Measurements from ENCODE around the gene SOS1. TPM values are rescaled to one million over a fixed set of nuclear protein-coding genes. Genes with fewer than 3 reads are reported as not detected.

SOS1 gene
- total RNA-seq (2014; rRNA removed; shearing (Covaris generic)) (8.6 and 22.0 TPM in 2 replicates), polyA plus RNA-seq (2016; fragmentation: Nextera tagmentation; extraction: Ambion mirVana) (3.8 and 5.0 TPM in 2 replicates)

DNA sequence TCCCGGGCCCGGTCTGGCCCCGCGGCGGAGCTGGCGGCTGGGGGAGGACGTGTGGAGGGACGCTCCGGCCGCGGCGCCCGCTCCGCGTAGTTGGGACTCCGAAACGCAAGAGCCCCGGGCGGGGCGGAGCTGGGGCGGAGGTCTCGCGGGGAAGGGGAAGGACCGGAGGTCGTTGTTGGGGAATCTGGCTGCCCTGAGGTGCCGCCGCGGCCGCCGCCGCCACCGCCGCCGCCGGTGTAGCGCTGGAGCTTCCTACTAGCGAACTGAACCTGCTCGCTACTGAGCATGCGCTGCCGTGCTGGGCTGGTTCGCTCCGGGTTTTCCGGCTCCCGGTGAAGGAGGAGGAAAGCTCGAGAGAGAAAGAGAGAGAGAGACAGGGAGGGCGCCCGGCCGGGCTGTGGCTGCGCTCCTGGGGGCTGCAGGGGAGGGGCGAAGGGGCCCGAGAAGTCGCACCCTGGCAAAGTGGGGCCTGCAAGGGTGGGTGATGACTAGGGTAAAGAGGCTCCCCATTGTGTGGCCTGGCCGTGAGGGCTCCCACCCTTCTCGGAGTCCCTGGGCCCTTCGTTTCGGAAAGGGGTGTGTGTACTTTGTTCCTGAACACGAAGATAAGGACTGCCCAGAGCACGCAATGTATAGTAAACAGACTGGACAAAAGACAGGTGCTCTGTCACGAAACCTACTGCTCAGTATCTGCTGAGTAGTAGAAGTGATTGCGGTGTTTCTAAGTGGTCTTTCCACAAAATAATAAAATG is at the start of gene SOS1:
Gene SOS1, minus strand, starts transcription at position 281 of the 752 bp plus-strand sequence. CDS start 629 bp downstream, outside the sequence.
- no peaks in the 10 kb centered on the region for H3K9me3 ChIP-seq (ENCODE audit: low read depth)
- no peaks in the 10 kb centered on the region for H3K9me2 ChIP-seq (ENCODE audit: insufficient read depth)
- peak within 1 kb of the TSS; percentile 82 for H3K4me3 ChIP-seq
- H2AFZ ChIP-seq = peak within 1 kb of the TSS; percentile 85
- H3K4me2 ChIP-seq (ENCODE audit: unreplicated experiment) = peak within 1 kb of the TSS; percentile 96
- TF ChIP-seq EZH2 (IDR thresholded peaks at IDR 0.05; ENCODE audit: insufficient read depth, poor library complexity, severe bottlenecking) (no peak), EZH2phosphoT487 (IDR thresholded peaks at IDR 0.05; ENCODE audit: insufficient read depth, low read depth) (no peak)
- H3K27me3 ChIP-seq (replicated peaks; ENCODE audit: insufficient read depth) = no peaks in the 10 kb centered on the region
- peaks cover 66% of the 10 kb centered on the region for H3K79me2 ChIP-seq (ENCODE audit: insufficient read depth)
- peak; percentile 95 for DNase-seq
- no peaks in the 10 kb centered on the region for H4K20me1 ChIP-seq (ENCODE audit: insufficient read depth)
- H3K9ac ChIP-seq = peak within 1 kb of the TSS; percentile 84
- peak within 1 kb of the TSS; percentile 78 for H3K27ac ChIP-seq
- H3F3A ChIP-seq (ENCODE audit: insufficient read depth) = peaks cover 41% of the 10 kb centered on the region
- WGBS, 2 experiments (ENCODE audit: low coverage in 1 of 2, low lambda C conversion rate in 2 of 2, missing lambda C conversion rate in 2 of 2) = 1 to 4% methylated on average over 36 to 42 of the region's 60 CpGs
- in situ Hi-C loops (cut with MboI) = loop anchor here (10.0 kb wide), 1 partner anchor 104 kb away; no protein-coding TSS in a partner anchor
- peaks cover 21% of the 10 kb centered on the region for H3K4me1 ChIP-seq (ENCODE audit: insufficient read depth)
- H3K36me3 ChIP-seq (ENCODE audit: low read depth) = no peaks in the 10 kb centered on the region

DNA sequence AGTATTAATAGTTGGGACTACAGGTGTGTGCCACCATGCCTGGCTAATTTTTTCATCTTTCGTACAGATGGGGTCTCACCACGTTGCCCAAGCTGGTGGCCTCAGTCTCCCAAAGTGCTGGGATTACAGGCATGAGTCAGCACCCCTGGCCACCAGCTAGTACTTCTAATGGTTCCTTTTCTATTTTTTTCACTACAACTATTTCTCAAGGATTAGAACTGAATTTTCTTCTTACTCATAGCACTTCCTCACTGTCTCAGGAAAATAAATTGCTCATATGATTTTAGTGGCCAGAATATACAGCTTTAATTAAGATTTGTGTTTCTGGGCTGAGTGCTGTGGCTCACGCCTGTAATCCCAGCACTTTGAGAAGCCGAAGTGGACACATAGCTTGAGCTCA is 43.2 kb upstream of the SOS1 start:
- no peak overlapping the region; the same call in 1 of the 2 replicates for H2AFZ ChIP-seq
- TF ChIP-seq EZH2 (IDR thresholded peaks at IDR 0.05; ENCODE audit: insufficient read depth, poor library complexity, severe bottlenecking) (no peak), EZH2phosphoT487 (IDR thresholded peaks at IDR 0.05; ENCODE audit: insufficient read depth, low read depth) (no peak)
- no peak overlapping the region for H3K9ac ChIP-seq
- in situ Hi-C loops (cut with MboI) = no loop called here
- H3K27me3 ChIP-seq (replicated peaks; ENCODE audit: insufficient read depth) = no peaks in the 10 kb centered on the region
- peak; percentile 45 for DNase-seq
- H3K36me3 ChIP-seq (ENCODE audit: low read depth) = no peaks in the 10 kb centered on the region
- no peaks in the 10 kb centered on the region for H4K20me1 ChIP-seq (ENCODE audit: insufficient read depth)
- no peaks in the 10 kb centered on the region for H3K4me1 ChIP-seq (ENCODE audit: insufficient read depth)
- WGBS, 2 experiments (ENCODE audit: low coverage in 1 of 2, low lambda C conversion rate in 2 of 2, missing lambda C conversion rate in 2 of 2) = 39 to 41% methylated on average over 4 of the region's 4 CpGs
- H3K4me2 ChIP-seq (ENCODE audit: unreplicated experiment) = no peak overlapping the region
- H3K9me2 ChIP-seq (ENCODE audit: insufficient read depth) = no peaks in the 10 kb centered on the region
- no peak overlapping the region for H3K27ac ChIP-seq
- H3F3A ChIP-seq (ENCODE audit: insufficient read depth) = no peaks in the 10 kb centered on the region
- H3K4me3 ChIP-seq = no peak overlapping the region
- H3K79me2 ChIP-seq (ENCODE audit: insufficient read depth) = no peaks in the 10 kb centered on the region
- no peaks in the 10 kb centered on the region for H3K9me3 ChIP-seq (ENCODE audit: low read depth)

DNA sequence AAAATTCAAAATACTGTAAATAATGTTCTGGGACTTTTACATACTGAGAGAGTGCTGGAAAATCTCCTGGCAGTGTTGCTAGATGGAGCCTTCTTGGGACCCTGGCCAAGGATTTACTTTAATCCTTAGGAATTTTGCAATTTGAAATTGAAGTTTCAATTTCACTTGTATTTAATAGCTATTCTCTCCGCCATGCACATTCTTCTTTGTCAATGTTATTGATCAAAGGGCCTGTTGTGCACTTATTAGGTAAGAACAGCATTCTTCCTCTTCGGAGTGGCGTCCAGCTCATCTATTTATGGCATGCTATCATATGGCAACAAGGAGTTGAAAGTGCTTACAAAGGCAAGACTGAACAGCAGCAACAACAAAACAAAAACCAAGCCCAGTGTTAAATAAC is 40.1 kb upstream of the SOS1 start:
- H3K79me2 ChIP-seq (ENCODE audit: insufficient read depth) = no peaks in the 10 kb centered on the region
- no peak overlapping the region for H3K4me3 ChIP-seq
- peak overlapping the region; percentile 33; the same call in 1 of the 2 replicates for H2AFZ ChIP-seq
- no peaks in the 10 kb centered on the region for H4K20me1 ChIP-seq (ENCODE audit: insufficient read depth)
- WGBS, 2 experiments (ENCODE audit: low coverage in 1 of 2, low lambda C conversion rate in 2 of 2, missing lambda C conversion rate in 2 of 2) = 25 to 39% methylated on average over 3 of the region's 3 CpGs
- H3K36me3 ChIP-seq (ENCODE audit: low read depth) = no peaks in the 10 kb centered on the region
- in situ Hi-C loops (cut with MboI) = no loop called here
- no peak overlapping the region for H3K9ac ChIP-seq
- H3K27ac ChIP-seq = no peak overlapping the region
- peak overlapping the region; percentile 3 for H3K4me2 ChIP-seq (ENCODE audit: unreplicated experiment)
- H3K9me3 ChIP-seq (ENCODE audit: low read depth) = no peaks in the 10 kb centered on the region
- no peaks in the 10 kb centered on the region for H3K9me2 ChIP-seq (ENCODE audit: insufficient read depth)
- no peaks in the 10 kb centered on the region for H3K4me1 ChIP-seq (ENCODE audit: insufficient read depth)
- no peaks in the 10 kb centered on the region for H3K27me3 ChIP-seq (replicated peaks; ENCODE audit: insufficient read depth)
- no peaks in the 10 kb centered on the region for H3F3A ChIP-seq (ENCODE audit: insufficient read depth)
- TF ChIP-seq EZH2 (IDR thresholded peaks at IDR 0.05; ENCODE audit: insufficient read depth, poor library complexity, severe bottlenecking) = no peak
- TF ChIP-seq EZH2phosphoT487 (IDR thresholded peaks at IDR 0.05; ENCODE audit: insufficient read depth, low read depth) = no peak
- DNase-seq = peak; percentile 36

DNA sequence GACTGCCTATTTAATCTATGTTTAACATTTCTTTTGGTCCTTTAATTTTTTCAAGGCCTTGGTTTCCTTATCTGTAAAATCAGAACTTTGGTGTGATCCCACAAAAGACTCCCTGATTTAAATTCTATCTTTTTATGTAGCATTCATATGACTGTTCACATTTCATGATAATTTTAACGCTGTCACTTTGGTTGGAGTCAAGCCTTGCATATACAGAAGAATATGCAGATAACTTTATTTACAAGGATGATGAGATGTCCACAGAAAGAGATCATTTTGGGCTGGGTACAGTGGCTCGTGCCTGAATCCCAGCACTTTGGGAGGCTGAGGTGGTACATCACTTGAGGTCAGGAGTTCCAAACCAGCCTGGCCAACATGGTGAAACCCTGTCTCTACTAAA is 38.4 kb upstream of the SOS1 start:
- Histone ChIP-seq H3K27me3 (replicated peaks; ENCODE audit: insufficient read depth) (no peaks in the 10 kb centered on the region), H2AFZ (no peak overlapping the region), H3F3A (ENCODE audit: insufficient read depth) (no peaks in the 10 kb centered on the region), H3K4me3 (no peak overlapping the region), H3K9me3 (ENCODE audit: low read depth) (no peaks in the 10 kb centered on the region), H3K36me3 (ENCODE audit: low read depth) (no peaks in the 10 kb centered on the region), H3K9ac (no peak overlapping the region), H4K20me1 (ENCODE audit: insufficient read depth) (no peaks in the 10 kb centered on the region), H3K9me2 (ENCODE audit: insufficient read depth) (no peaks in the 10 kb centered on the region), H3K4me2 (ENCODE audit: unreplicated experiment) (no peak overlapping the region), H3K4me1 (ENCODE audit: insufficient read depth) (no peaks in the 10 kb centered on the region), H3K79me2 (ENCODE audit: insufficient read depth) (no peaks in the 10 kb centered on the region), H3K27ac (no peak overlapping the region)
- 76 to 84% methylated on average over 2 of the region's 2 CpGs for WGBS, 2 experiments (ENCODE audit: low coverage in 1 of 2, low lambda C conversion rate in 2 of 2, missing lambda C conversion rate in 2 of 2)
- in situ Hi-C loops (cut with MboI) = no loop called here
- no peak for DNase-seq
- TF ChIP-seq EZH2phosphoT487 (IDR thresholded peaks at IDR 0.05; ENCODE audit: insufficient read depth, low read depth) (no peak), EZH2 (IDR thresholded peaks at IDR 0.05; ENCODE audit: insufficient read depth, poor library complexity, severe bottlenecking) (no peak)

All from GM23248 (cell line).